Measurements from ENCODE around the gene ABHD1. TPM values are rescaled to one million over a fixed set of nuclear protein-coding genes. Genes with fewer than 3 reads are reported as not detected.
A peak's percentile ranks its signal among the peaks of the same experiment; 100 is the strongest.

Gene ABHD1
- total RNA-seq, 2 experiments from 2014 or later = 0.77 to 1.4 TPM

GRCh38 chr2:27127883-27128667 is 4.5 kb downstream of the ABHD1 start:
- POLR2A ChIA-PET = no interaction called here
- no peaks in the 10 kb centered on the region for H3K9me3 Mint-ChIP-seq
- ATAC-seq (ENCODE audit: low read depth) = no peak
- H3K27me3 Mint-ChIP-seq = peaks cover 2% of the 10 kb centered on the region
- H3K4me3 Mint-ChIP-seq = no peak overlapping the region
- peaks cover 13% of the 10 kb centered on the region for H3K4me1 Mint-ChIP-seq
- H3K27ac Mint-ChIP-seq = no peak overlapping the region
- no peak for DNase-seq
- H3K36me3 Mint-ChIP-seq = peaks cover 3% of the 10 kb centered on the region

GRCh38 chr2:27128668-27129571 is 5.3 kb downstream of the ABHD1 start:
- no peak for ATAC-seq (ENCODE audit: low read depth)
- H3K4me3 Mint-ChIP-seq = no peak overlapping the region
- POLR2A ChIA-PET = no interaction called here
- H3K27me3 Mint-ChIP-seq = no peaks in the 10 kb centered on the region
- H3K27ac Mint-ChIP-seq = no peak overlapping the region
- no peak for DNase-seq
- peaks cover 7% of the 10 kb centered on the region for H3K36me3 Mint-ChIP-seq
- no peaks in the 10 kb centered on the region for H3K9me3 Mint-ChIP-seq
- peaks cover 16% of the 10 kb centered on the region for H3K4me1 Mint-ChIP-seq

- peaks cover 17% of the 10 kb centered on the region for H3K4me1 Mint-ChIP-seq
- POLR2A ChIA-PET = no interaction called here
Measured at GRCh38 chr2:27130396-27130795, 6.8 kb downstream of the ABHD1 start.

GRCh38 chr2:27131429-27131828 is 7.8 kb downstream of the ABHD1 start:
- no peak for ATAC-seq (ENCODE audit: low read depth)
- Mint-ChIP-seq H3K36me3 (peaks cover 9% of the 10 kb centered on the region), H3K27me3 (no peaks in the 10 kb centered on the region), H3K9me3 (no peaks in the 10 kb centered on the region), H3K4me1 (peaks cover 17% of the 10 kb centered on the region), H3K27ac (no peak overlapping the region), H3K4me3 (no peak overlapping the region)
- POLR2A ChIA-PET = interaction anchor here (0.7 kb wide), 1 partner anchor 8 kb away, joined by 3 read pairs; the partner anchor contains the start of gene ABHD1
- DNase-seq = no peak

More at GRCh38 chr2:27130396-27130795, 6.8 kb downstream of the ABHD1 start:
- no peak for ATAC-seq (ENCODE audit: low read depth)
- Mint-ChIP-seq H3K4me3 (no peak overlapping the region), H3K27me3 (no peaks in the 10 kb centered on the region), H3K36me3 (peaks cover 9% of the 10 kb centered on the region), H3K27ac (no peak overlapping the region), H3K9me3 (no peaks in the 10 kb centered on the region)
- DNase-seq = no peak

- H3K27ac Mint-ChIP-seq = peak overlapping the region; percentile 97
- peak overlapping the region; percentile 97 for H3K4me3 Mint-ChIP-seq
- H3K27me3 Mint-ChIP-seq = no peaks in the 10 kb centered on the region
- POLR2A ChIA-PET = interaction anchor here (1.0 to 3.0 kb wide), 5 partner anchors 10 to 238 kb away, joined by 4 to 34 read pairs (median 5); partner anchors contain the start of genes ABHD1, ATRAID, CAD and SLC5A6
- peaks cover 17% of the 10 kb centered on the region for H3K4me1 Mint-ChIP-seq
- ATAC-seq (ENCODE audit: low read depth) = no peak
- H3K9me3 Mint-ChIP-seq = no peaks in the 10 kb centered on the region
- no peak for DNase-seq
- H3K36me3 Mint-ChIP-seq = peaks cover 9% of the 10 kb centered on the region
Measured at GRCh38 chr2:27133195-27133875, 9.7 kb downstream of the ABHD1 start.

- Mint-ChIP-seq H3K27ac (peak within 1 kb of the TSS; percentile 97), H3K4me1 (peaks cover 17% of the 10 kb centered on the region), H3K4me3 (peak within 1 kb of the TSS; percentile 97), H3K36me3 (peaks cover 9% of the 10 kb centered on the region), H3K27me3 (no peaks in the 10 kb centered on the region), H3K9me3 (no peaks in the 10 kb centered on the region)
- POLR2A ChIA-PET = interaction anchor here (0.6 to 3.0 kb wide), 9 partner anchors 8 to 237 kb away, joined by 3 to 34 read pairs (median 4); partner anchors contain the start of genes ABHD1, ATRAID, CAD and SLC5A6
- ATAC-seq (ENCODE audit: low read depth) (peak; percentile 96), DNase-seq (peak; percentile 100)
Measured at GRCh38 chr2:27133905-27134780, 10.5 kb downstream of the ABHD1 start, which contains the start of gene PREB. Gene PREB (minus strand): TSS chr2:27134636. CDS start chr2:27134421, 215 bp downstream.

- Mint-ChIP-seq H3K27me3 (no peaks in the 10 kb centered on the region), H3K9me3 (no peaks in the 10 kb centered on the region), H3K27ac (peak overlapping the region; percentile 97), H3K4me3 (peak overlapping the region; percentile 97), H3K4me1 (peaks cover 17% of the 10 kb centered on the region), H3K36me3 (peaks cover 7% of the 10 kb centered on the region)
- no peak for DNase-seq
- no peak for ATAC-seq (ENCODE audit: low read depth)
- POLR2A ChIA-PET = interaction anchor here (0.7 to 3.0 kb wide), 6 partner anchors 9 to 77 kb away, joined by 3 to 34 read pairs (median 4); partner anchors contain the start of genes ABHD1, ATRAID and SLC5A6
Measured at GRCh38 chr2:27134781-27135477, 11.3 kb downstream of the ABHD1 start.

GRCh38 chr2:27135478-27135955 is 11.9 kb downstream of the ABHD1 start:
- H3K4me3 Mint-ChIP-seq = peak overlapping the region; percentile 97
- no peak for DNase-seq
- peaks cover 7% of the 10 kb centered on the region for H3K36me3 Mint-ChIP-seq
- ATAC-seq (ENCODE audit: low read depth) = no peak
- POLR2A ChIA-PET = interaction anchor here (0.7 to 3.0 kb wide), 5 partner anchors 10 to 77 kb away, joined by 3 to 34 read pairs (median 3); partner anchors contain the start of gene ABHD1
- no peaks in the 10 kb centered on the region for H3K9me3 Mint-ChIP-seq
- no peaks in the 10 kb centered on the region for H3K27me3 Mint-ChIP-seq
- H3K27ac Mint-ChIP-seq = peak overlapping the region; percentile 97
- peaks cover 17% of the 10 kb centered on the region for H3K4me1 Mint-ChIP-seq

GRCh38 chr2:27136751-27137150 is 13.1 kb downstream of the ABHD1 start:
- Mint-ChIP-seq H3K27me3 (no peaks in the 10 kb centered on the region), H3K27ac (no peak overlapping the region)

GRCh38 chr2:27137322-27137935 is 13.8 kb downstream of the ABHD1 start:
- H3K27me3 Mint-ChIP-seq = peaks cover 3% of the 10 kb centered on the region
- no peaks in the 10 kb centered on the region for H3K9me3 Mint-ChIP-seq
- no peak overlapping the region for H3K27ac Mint-ChIP-seq
- peaks cover 7% of the 10 kb centered on the region for H3K36me3 Mint-ChIP-seq
- ATAC-seq (ENCODE audit: low read depth) (no peak), DNase-seq (no peak)
- POLR2A ChIA-PET = no interaction called here
- H3K4me1 Mint-ChIP-seq = peaks cover 16% of the 10 kb centered on the region
- no peak overlapping the region for H3K4me3 Mint-ChIP-seq

More at GRCh38 chr2:27136751-27137150, 13.1 kb downstream of the ABHD1 start:
- ATAC-seq (ENCODE audit: low read depth) (no peak), DNase-seq (no peak)
- peaks cover 7% of the 10 kb centered on the region for H3K36me3 Mint-ChIP-seq
- H3K4me1 Mint-ChIP-seq = peaks cover 17% of the 10 kb centered on the region
- no peak overlapping the region for H3K4me3 Mint-ChIP-seq
- H3K9me3 Mint-ChIP-seq = no peaks in the 10 kb centered on the region
- POLR2A ChIA-PET = no interaction called here

GRCh38 chr2:27138111-27138510 is 14.5 kb downstream of the ABHD1 start:
- Mint-ChIP-seq H3K4me1 (peaks cover 10% of the 10 kb centered on the region), H3K4me3 (no peak overlapping the region), H3K9me3 (peaks cover 1% of the 10 kb centered on the region), H3K27ac (peak overlapping the region; percentile 56), H3K27me3 (peaks cover 9% of the 10 kb centered on the region), H3K36me3 (peaks cover 6% of the 10 kb centered on the region)
- ATAC-seq (ENCODE audit: low read depth) = no peak
- POLR2A ChIA-PET = no interaction called here
- DNase-seq = no peak
